ENCODE results near the gene MEGF11. TPM values are rescaled to one million over a fixed set of nuclear protein-coding genes. Genes with fewer than 3 reads are reported as not detected.

MEGF11 gene
- total RNA-seq, 1 donor from 2014 or later = not detected

DNA sequence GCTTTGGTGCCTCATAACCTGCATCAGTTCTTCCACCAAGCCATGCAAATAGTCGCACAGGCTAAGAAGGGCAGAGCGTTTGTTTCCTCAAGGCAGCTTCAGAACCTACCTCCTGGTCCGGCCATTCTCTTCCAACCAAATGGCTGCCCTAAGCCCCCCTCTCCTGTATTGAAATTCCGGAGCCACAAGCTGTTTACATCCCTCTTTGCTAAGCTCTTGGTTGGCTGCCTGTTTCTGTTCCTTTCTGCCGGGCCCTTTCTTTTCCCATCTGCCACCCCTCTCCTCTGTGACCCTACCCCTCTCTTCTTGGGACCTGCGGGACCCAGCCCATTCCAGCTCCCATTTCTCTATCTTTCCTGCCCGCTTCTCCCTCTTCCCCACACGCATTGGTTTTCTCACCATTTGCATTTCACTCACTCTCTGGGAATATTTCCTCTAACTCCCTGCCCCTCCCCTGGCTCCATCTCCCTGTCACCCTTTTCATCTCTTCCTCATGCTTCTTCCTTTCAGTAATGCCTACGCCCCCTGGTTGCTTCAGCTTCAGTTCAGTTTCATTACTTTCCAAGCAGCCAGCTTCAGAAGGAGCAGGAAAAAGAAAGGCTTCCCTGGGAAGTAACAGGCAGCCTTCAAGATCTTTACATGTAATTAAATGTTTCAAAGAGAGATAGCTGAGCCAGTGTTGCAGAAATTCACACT, 270.8 kb downstream of the MEGF11 start:
- Mint-ChIP-seq H3K27ac (no peak overlapping the region), H3K4me3 (peak overlapping the region; percentile 76), H3K36me3 (ENCODE audit: low read depth) (no peaks in the 10 kb centered on the region), H3K27me3 (peaks cover 23% of the 10 kb centered on the region), H3K9me3 (no peaks in the 10 kb centered on the region), H3K4me1 (peaks cover 19% of the 10 kb centered on the region)
- TF ChIP-seq, protein P1, sequence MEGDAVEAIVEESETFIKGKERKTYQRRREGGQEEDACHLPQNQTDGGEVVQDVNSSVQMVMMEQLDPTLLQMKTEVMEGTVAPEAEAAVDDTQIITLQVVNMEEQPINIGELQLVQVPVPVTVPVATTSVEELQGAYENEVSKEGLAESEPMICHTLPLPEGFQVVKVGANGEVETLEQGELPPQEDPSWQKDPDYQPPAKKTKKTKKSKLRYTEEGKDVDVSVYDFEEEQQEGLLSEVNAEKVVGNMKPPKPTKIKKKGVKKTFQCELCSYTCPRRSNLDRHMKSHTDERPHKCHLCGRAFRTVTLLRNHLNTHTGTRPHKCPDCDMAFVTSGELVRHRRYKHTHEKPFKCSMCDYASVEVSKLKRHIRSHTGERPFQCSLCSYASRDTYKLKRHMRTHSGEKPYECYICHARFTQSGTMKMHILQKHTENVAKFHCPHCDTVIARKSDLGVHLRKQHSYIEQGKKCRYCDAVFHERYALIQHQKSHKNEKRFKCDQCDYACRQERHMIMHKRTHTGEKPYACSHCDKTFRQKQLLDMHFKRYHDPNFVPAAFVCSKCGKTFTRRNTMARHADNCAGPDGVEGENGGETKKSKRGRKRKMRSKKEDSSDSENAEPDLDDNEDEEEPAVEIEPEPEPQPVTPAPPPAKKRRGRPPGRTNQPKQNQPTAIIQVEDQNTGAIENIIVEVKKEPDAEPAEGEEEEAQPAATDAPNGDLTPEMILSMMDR (IDR thresholded peaks at IDR 0.05) = no peak
- no peak for ATAC-seq (ENCODE audit: low read depth)
- no peak for DNase-seq
- ChIA-PET CTCF (interaction anchor here (0.9 to 1.5 kb wide), 3 partner anchors 61 to 80 kb away, joined by 3 to 5 read pairs (median 3); no protein-coding TSS in a partner anchor), POLR2A (interaction anchor here (0.6 to 1.4 kb wide), 3 partner anchors 113 to 697 kb away, joined by 3 to 9 read pairs (median 9); partner anchors contain the start of genes INTS14 and RAB11A)
- intact Hi-C loops (cut with micrococcal nuclease) = loop anchor here (1.0 to 10.0 kb wide), 5 partner anchors 62 to 345 kb away; partner anchors contain the start of gene RAB11A

DNA sequence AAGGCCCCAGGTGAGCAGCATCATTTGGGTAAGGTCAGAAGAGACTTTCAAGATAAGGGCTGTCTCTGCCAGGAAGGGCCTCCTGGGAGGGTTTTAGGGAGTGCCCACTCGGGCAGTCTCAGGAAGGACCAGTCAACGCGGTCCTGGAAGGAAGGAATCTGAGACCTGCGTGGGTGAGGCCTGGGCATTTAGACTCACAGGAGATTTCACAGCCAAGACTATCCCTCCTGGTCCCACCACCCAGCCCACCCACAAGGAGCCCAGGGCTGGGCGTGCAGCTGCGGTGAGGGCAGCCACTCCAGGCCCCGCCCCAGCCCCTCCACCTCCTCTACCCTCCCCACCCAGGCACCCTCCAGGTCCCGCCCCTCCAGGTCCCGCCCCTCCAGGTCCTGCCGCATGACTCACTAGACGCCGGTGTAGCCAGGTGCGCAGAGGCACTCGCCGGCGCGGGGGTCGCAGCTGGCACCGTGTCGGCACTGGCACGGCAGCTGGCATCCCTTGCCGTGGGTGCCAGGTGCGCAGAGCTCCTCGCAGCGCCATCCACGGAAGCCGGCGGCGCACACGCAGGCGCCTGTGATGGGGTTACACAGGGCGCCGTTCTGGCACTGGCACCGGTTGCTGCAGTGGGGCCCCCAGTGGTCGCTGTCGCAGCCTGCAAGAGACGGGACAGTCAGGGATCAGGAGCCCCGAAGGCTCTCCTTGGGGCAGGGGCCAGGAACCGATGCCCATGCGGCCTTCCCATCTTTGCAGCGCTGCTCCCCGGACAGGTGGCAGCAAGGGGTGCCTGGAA, 271.5 kb downstream of the MEGF11 start:
- Mint-ChIP-seq H3K36me3 (ENCODE audit: low read depth) (no peaks in the 10 kb centered on the region), H3K4me3 (peak overlapping the region; percentile 76), H3K27me3 (peaks cover 23% of the 10 kb centered on the region), H3K4me1 (peaks cover 19% of the 10 kb centered on the region), H3K9me3 (no peaks in the 10 kb centered on the region), H3K27ac (no peak overlapping the region)
- ATAC-seq (ENCODE audit: low read depth) = peak; percentile 96
- peak; percentile 58 for DNase-seq
- TF ChIP-seq, protein P1 (IDR thresholded peaks at IDR 0.05) = no peak
- CTCF ChIA-PET = interaction anchor here (0.9 to 1.5 kb wide), 3 partner anchors 60 to 80 kb away, joined by 3 to 5 read pairs (median 3); no protein-coding TSS in a partner anchor
- POLR2A ChIA-PET = interaction anchor here (0.6 to 1.4 kb wide), 3 partner anchors 113 to 697 kb away, joined by 3 to 9 read pairs (median 9); partner anchors contain the start of genes INTS14 and RAB11A
- intact Hi-C loops (cut with micrococcal nuclease) = loop anchor here (1.0 to 10.0 kb wide), 5 partner anchors 61 to 345 kb away; partner anchors contain the start of gene RAB11A

DNA sequence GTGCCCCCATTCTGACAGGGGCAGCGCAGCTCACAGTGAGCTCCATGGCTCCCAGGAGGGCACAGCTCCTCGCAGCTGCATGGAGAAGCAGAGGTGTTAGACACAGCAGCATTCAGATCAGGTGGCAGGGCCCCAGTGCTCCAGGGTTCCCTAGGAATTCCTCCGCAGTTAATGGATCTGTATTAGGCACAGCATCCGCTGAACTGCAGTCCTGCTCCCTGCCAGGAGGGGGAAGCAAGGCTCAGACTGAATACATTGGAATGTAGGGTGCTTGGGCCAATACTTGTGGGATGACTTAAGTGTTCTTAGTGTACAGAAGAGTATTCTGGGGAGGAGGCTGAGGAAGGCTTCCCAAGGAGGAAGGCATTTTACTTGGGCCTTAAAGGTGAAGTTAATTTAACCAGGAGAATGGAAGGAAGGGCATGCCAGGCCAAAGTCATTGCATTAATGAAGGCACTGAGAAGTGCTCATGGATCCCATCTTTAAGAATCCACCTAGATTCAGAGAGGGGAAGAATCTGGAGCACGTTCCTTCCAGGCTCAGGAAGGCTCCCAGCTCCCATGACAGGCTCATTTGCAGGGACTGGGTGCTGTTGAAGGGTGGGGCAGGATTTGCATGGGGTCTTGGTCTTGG, 272.6 kb downstream of the MEGF11 start:
- Mint-ChIP-seq H3K9me3 (no peaks in the 10 kb centered on the region), H3K36me3 (ENCODE audit: low read depth) (no peaks in the 10 kb centered on the region), H3K27ac (no peak overlapping the region), H3K27me3 (peaks cover 26% of the 10 kb centered on the region), H3K4me3 (no peak overlapping the region), H3K4me1 (peaks cover 19% of the 10 kb centered on the region)
- ChIA-PET POLR2A (interaction anchor here (1.4 kb wide), 1 partner anchor 112 kb away, joined by 3 read pairs; the partner anchor contains the start of gene RAB11A), CTCF (no interaction called here)
- ATAC-seq (ENCODE audit: low read depth) (no peak), DNase-seq (no peak)
- intact Hi-C loops (cut with micrococcal nuclease) = loop anchor here (5.0 to 10.0 kb wide), 3 partner anchors 79 to 344 kb away; no protein-coding TSS in a partner anchor
- TF ChIP-seq, protein P1 (IDR thresholded peaks at IDR 0.05) = no peak

DNA sequence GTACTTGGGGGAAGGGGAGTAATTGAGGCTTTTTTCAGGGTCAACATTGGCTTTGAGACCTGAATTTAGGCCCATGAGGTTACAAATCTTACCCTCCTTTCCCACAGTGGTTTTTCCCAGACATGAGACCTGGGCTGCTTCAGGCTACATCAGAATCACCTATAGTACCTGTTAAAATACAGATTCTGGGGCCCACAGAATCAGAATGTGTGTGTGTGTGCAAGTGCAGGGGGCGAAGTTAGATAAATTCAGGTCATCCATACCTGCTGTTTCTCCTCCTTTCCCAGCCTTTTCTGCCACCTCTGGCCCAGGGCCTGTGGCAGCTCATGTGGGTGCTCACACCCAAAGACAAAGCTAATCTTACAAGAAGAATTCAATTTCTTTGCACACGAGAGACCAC, 273.7 kb downstream of the MEGF11 start:
- DNase-seq (no peak), ATAC-seq (ENCODE audit: low read depth) (no peak)
- Mint-ChIP-seq H3K4me1 (peaks cover 19% of the 10 kb centered on the region), H3K27me3 (peaks cover 19% of the 10 kb centered on the region), H3K4me3 (no peak overlapping the region), H3K9me3 (no peaks in the 10 kb centered on the region), H3K36me3 (ENCODE audit: low read depth) (no peaks in the 10 kb centered on the region), H3K27ac (no peak overlapping the region)
- TF ChIP-seq, protein P1 (IDR thresholded peaks at IDR 0.05) = no peak
- POLR2A ChIA-PET = interaction anchor here (0.8 kb wide), 1 partner anchor 111 kb away, joined by 3 read pairs; no protein-coding TSS in a partner anchor
- CTCF ChIA-PET = no interaction called here
- intact Hi-C loops (cut with micrococcal nuclease) = loop anchor here (5.0 to 10.0 kb wide), 3 partner anchors 78 to 343 kb away; no protein-coding TSS in a partner anchor
